Thyroid gland (tissue), 4 donors: ENCODE results near the gene OR10V1. TPM values are rescaled to one million over a fixed set of nuclear protein-coding genes. Genes with fewer than 3 reads are reported as not detected.

Source experiments
- DNase-seq, 2 donors: peaks; one replicate each; pipeline ENCODE4 v3.0.0-alpha.2; 2019
- H3K27ac ChIP-seq, 3 donors: fragments of 200-600 bp; sonication (generic); 1 replicate in 2 of 3; 2 replicates in 1 of 3; pipeline ENCODE4 v1.5.1; 2016 to 2019; ENCODE audit warnings: mild to moderate bottlenecking in 1 of 3, moderate library complexity in 1 of 3
- H3K27me3 ChIP-seq: fragments of 200-600 bp; sonication (generic); one replicate; pipeline ENCODE4 v1.5.1; 2019
- H3K36me3 ChIP-seq, 2 donors: fragments of 200-600 bp; sonication (generic); one replicate each; pipeline ENCODE4 v1.5.1; 2016 to 2019
- H3K4me1 ChIP-seq, 2 donors: fragments of 200-600 bp; sonication (generic); one replicate each; pipeline ENCODE4 v1.5.1; 2017 to 2019
- H3K4me3 ChIP-seq, 3 donors: fragments of 200-600 bp; sonication (generic); replicated peaks in 1 of 3; 1 replicate in 2 of 3; 2 replicates in 1 of 3; pipeline ENCODE4 v1.5.1; 2016; ENCODE audit warnings: mild to moderate bottlenecking in 1 of 3
- H3K9me3 ChIP-seq: fragments of 200-600 bp; sonication (generic); one replicate; pipeline ENCODE4 v1.5.1; 2017
- CTCF ChIP-seq, 6 experiments: fragments of 200-600 bp in 3 of 6; fragments of 450-650 bp in 3 of 6; sonication (generic) in 3 of 6; IDR thresholded peaks; one replicate each; pipeline ENCODE4 v1.5.1; 2016 to 2019; ENCODE audit warnings: antibody characterized with exemption in 6 of 6, mild to moderate bottlenecking in 2 of 6, inconsistent platforms in 1 of 6, moderate library complexity in 1 of 6
- POLR2A ChIP-seq, 2 donors: fragments of 450-650 bp; IDR thresholded peaks; one replicate each; pipeline ENCODE4 v1.6.1; 2017; ENCODE audit warnings: antibody characterized with exemption in 2 of 2, mild to moderate bottlenecking in 2 of 2, moderate library complexity in 1 of 2
- WGBS, 2 donors: methylation state at CpG; one replicate each; pipeline ENCODE4 v1.1.5; 2017; 5-methylcytosine and 5-hydroxymethylcytosine counted together
- intact Hi-C: fragments of 100-400 bp; cut with DNase I; formaldehyde crosslinking; loops from one replicate; pipeline ENCODE4 v1.15.1; 2023
- total RNA-seq, 4 donors: library from RNA; depleted of rRNA; stranded (reverse); fragments of >200 nt; gene quantifications; one replicate each; pipeline ENCODE4 v1.2.3, GENCODE V29; 2016

Gene OR10V1
- total RNA-seq, 4 donors from 2014 or later = not detected

DNA sequence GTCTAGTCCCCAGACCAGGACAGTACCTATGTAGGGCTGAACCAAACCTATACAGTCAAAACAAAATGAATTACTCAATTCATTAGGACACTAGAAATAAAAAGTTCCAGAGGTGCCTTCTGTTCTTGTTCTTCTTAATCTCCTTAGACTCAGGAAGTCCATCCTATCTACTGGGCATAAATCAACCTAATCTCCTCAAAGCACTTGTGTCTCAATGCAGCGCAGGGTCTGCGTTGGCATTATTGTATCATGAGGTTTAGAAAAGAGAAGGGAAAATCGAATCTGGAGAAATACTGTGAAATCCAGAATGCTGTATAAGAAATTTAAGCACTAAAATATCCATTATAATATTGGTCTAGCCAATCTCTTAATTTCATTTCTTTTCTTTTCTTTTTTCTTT, 2.4 kb upstream of the OR10V1 start:
- H3K4me1 ChIP-seq = no peaks in the 10 kb centered on the region
- no peaks in the 10 kb centered on the region for H3K9me3 ChIP-seq
- TF ChIP-seq POLR2A (IDR thresholded peaks at IDR 0.05) (no peak), CTCF (IDR thresholded peaks at IDR 0.05) (no peak)
- H3K36me3 ChIP-seq = no peaks in the 10 kb centered on the region
- H3K4me3 ChIP-seq = no peak overlapping the region
- intact Hi-C loops = no loop called here
- no peaks in the 10 kb centered on the region for H3K27me3 ChIP-seq
- DNase-seq = no peak
- 77 to 80% methylated on average over 3 of the region's 3 CpGs for WGBS, 2 donors
- no peak overlapping the region for H3K27ac ChIP-seq

DNA sequence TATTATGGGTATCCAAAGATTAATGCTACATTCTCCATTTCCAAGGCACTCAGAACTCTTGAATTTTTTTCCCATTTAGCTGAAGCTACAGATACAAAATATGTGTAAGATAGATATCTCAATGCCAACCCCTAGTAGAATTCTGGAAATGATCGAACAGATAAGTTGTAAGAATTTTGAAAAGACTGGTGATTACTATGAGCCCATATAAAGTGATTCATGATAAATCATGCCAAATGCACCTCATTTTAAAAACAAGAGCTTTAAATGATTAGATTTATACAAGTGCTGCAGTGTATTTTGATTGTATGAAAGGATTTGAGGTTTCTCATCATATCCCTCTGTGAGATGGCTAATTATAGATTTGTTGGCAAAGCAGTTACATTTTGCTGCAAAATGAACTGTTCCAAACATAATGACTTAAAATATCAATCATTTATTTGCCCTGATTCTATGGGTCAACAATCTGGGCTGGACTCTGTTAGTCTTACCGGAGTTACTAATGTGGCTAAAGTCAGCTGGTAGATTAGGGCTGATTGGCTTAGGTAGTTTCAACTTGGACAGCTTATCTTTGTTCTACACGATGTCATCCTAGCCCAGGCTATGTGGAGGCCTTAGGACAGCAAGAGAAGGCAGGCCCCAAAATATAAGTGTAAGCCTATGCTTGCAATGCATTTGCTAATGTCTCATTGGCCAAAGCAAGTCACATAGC, 3.4 kb downstream of the OR10V1 start:
- no peaks in the 10 kb centered on the region for H3K9me3 ChIP-seq
- no peaks in the 10 kb centered on the region for H3K27me3 ChIP-seq
- H3K4me1 ChIP-seq = no peaks in the 10 kb centered on the region
- TF ChIP-seq POLR2A (IDR thresholded peaks at IDR 0.05) (no peak), CTCF (IDR thresholded peaks at IDR 0.05) (no peak)
- no peak overlapping the region for H3K27ac ChIP-seq
- intact Hi-C loops = no loop called here
- no peak overlapping the region for H3K4me3 ChIP-seq
- 77 to 86% methylated on average over 3 of the region's 3 CpGs for WGBS, 2 donors
- no peak for DNase-seq
- H3K36me3 ChIP-seq = no peaks in the 10 kb centered on the region

DNA sequence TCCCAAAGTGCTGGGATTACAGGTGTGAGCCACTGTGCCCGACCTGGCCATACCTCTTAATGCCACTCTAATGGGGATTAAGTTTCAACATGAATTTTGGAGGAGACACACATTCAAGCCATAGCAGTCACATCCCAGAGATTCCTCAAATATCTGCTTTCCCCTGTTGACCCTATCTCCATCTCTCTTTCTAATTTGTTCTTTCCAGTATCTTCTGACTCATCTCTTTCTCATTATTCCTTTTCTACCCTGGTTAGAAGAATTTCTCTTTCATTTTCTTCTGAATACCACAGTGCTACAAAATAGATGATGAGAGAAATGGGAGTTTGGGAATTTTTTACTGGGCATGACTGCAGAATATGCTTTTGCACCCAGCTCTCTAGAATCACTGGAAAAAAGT, 5.1 kb downstream of the OR10V1 start:
- H3K4me3 ChIP-seq = no peak overlapping the region
- H3K9me3 ChIP-seq = no peaks in the 10 kb centered on the region
- TF ChIP-seq CTCF (IDR thresholded peaks at IDR 0.05) (no peak), POLR2A (IDR thresholded peaks at IDR 0.05) (no peak)
- WGBS, 2 donors = 38 to 59% methylated on average over 1 of the region's 1 CpG
- intact Hi-C loops = no loop called here
- no peaks in the 10 kb centered on the region for H3K36me3 ChIP-seq
- no peak overlapping the region for H3K27ac ChIP-seq
- no peaks in the 10 kb centered on the region for H3K27me3 ChIP-seq
- H3K4me1 ChIP-seq = no peaks in the 10 kb centered on the region
- no peak for DNase-seq

- no peak overlapping the region for H3K27ac ChIP-seq
- no peak for DNase-seq
- H3K4me1 ChIP-seq = no peaks in the 10 kb centered on the region
- H3K4me3 ChIP-seq = no peak overlapping the region
- intact Hi-C loops = no loop called here
- no peaks in the 10 kb centered on the region for H3K9me3 ChIP-seq
- 81 to 92% methylated on average over 1 of the region's 1 CpG for WGBS, 2 donors
- H3K36me3 ChIP-seq = no peaks in the 10 kb centered on the region
- no peaks in the 10 kb centered on the region for H3K27me3 ChIP-seq
- TF ChIP-seq CTCF (IDR thresholded peaks at IDR 0.05) (no peak), POLR2A (IDR thresholded peaks at IDR 0.05) (no peak)
These were observed 6.3 kb downstream of the OR10V1 start for GRCh38 chr11:59707371-59707770.

- Histone ChIP-seq H3K9me3 (no peaks in the 10 kb centered on the region), H3K36me3 (no peaks in the 10 kb centered on the region), H3K27ac (no peak overlapping the region), H3K4me1 (no peaks in the 10 kb centered on the region), H3K27me3 (no peaks in the 10 kb centered on the region), H3K4me3 (no peak overlapping the region)
- no peak for DNase-seq
- intact Hi-C loops = no loop called here
- TF ChIP-seq CTCF (IDR thresholded peaks at IDR 0.05) (no peak), POLR2A (IDR thresholded peaks at IDR 0.05) (no peak)
- WGBS, 2 donors = 92 to 93% methylated on average over 5 of the region's 5 CpGs
These were observed 6.9 kb downstream of the OR10V1 start for GRCh38 chr11:59706518-59707285.
